Naive B cell (primary cell): ENCODE data around the gene GLS. TPM values are rescaled to one million over a fixed set of nuclear protein-coding genes. Genes with fewer than 3 reads are reported as not detected.

ENCODE experiments used
- ATAC-seq, 2 donors: fragments of 150-1000 bp; cut with Tn5 transposase; 2 replicates each; pipeline ENCODE4 v1.10.0; 2021; ENCODE audit warnings: low read depth in 2 of 2, mild to moderate bottlenecking in 2 of 2, moderate library complexity in 2 of 2
- DNase-seq: peaks from one replicate; pipeline ENCODE4 v3.0.0; 2022
- H3K27ac Mint-ChIP-seq, 6 donors: one replicate each; pipeline ENCODE4 v1.8.0; 2020 to 2022; ENCODE audit warnings: mild to moderate bottlenecking in 6 of 6, mixed read lengths in 6 of 6, moderate library complexity in 5 of 6, inconsistent platforms in 2 of 6
- H3K27me3 Mint-ChIP-seq, 3 donors: one replicate each; pipeline ENCODE4 v1.8.0; 2021 to 2022; ENCODE audit warnings: mixed read lengths in 3 of 3, mild to moderate bottlenecking in 1 of 3
- H3K36me3 Mint-ChIP-seq, 2 donors: one replicate each; pipeline ENCODE4 v1.8.0; 2020 to 2022; ENCODE audit warnings: mixed read lengths in 2 of 2, inconsistent platforms in 1 of 2, mild to moderate bottlenecking in 1 of 2
- H3K4me1 Mint-ChIP-seq, 3 donors: one replicate each; pipeline ENCODE4 v1.8.0; 2020 to 2022; ENCODE audit warnings: mixed read lengths in 3 of 3, inconsistent platforms in 1 of 3, mild to moderate bottlenecking in 1 of 3, moderate library complexity in 1 of 3
- H3K4me3 Mint-ChIP-seq, 8 donors: one replicate each; pipeline ENCODE4 v1.8.0; 2020 to 2022; ENCODE audit warnings: mild to moderate bottlenecking in 8 of 8, mixed read lengths in 8 of 8, moderate library complexity in 8 of 8, inconsistent platforms in 2 of 8
- H3K9me3 Mint-ChIP-seq, 7 donors: one replicate each; pipeline ENCODE4 v1.8.0; 2020 to 2022; ENCODE audit warnings: mixed read lengths in 7 of 7, mild to moderate bottlenecking in 5 of 7, inconsistent platforms in 2 of 7, moderate library complexity in 1 of 7
- polyA plus RNA-seq, 6 donors: library from polyadenylated mRNA; unstranded; fragments of 300-500 nt; fragmentation: Illumina TruSeq; gene quantifications; one replicate each; pipeline ENCODE4 v1.2.3, GENCODE V29; 2021; ENCODE audit warnings: low read depth in 6 of 6

Gene GLS
- 10 to 100 TPM; 15.6 to 48.3 (median 40.0) TPM for polyA plus RNA-seq

GRCh38 chr2:190880378-190881083 lies at the start of gene GLS:
TSS of gene GLS (plus strand) at chr2:190880821. CDS start at chr2:190881085, 264 bp downstream.
- H3K27ac Mint-ChIP-seq, result peak within 1 kb of the TSS; percentile 99 to 100 (median 99)
- H3K4me1 Mint-ChIP-seq, result peaks cover 31 to 47% (median 44%) of the 10 kb centered on the region in 3 donors
- peaks cover 6 to 15% of the 10 kb centered on the region in 2 donors for H3K36me3 Mint-ChIP-seq
- DNase-seq (peak; percentile 96), ATAC-seq (peak; percentile 76 to 77)
- H3K27me3 Mint-ChIP-seq, result no peaks in the 10 kb centered on the region
- H3K4me3 Mint-ChIP-seq, result peak within 1 kb of the TSS; percentile 97 to 100 (median 98)
- H3K9me3 Mint-ChIP-seq, result peaks cover 0 to 3% (median 0%) of the 10 kb centered on the region in 7 donors

DNA sequence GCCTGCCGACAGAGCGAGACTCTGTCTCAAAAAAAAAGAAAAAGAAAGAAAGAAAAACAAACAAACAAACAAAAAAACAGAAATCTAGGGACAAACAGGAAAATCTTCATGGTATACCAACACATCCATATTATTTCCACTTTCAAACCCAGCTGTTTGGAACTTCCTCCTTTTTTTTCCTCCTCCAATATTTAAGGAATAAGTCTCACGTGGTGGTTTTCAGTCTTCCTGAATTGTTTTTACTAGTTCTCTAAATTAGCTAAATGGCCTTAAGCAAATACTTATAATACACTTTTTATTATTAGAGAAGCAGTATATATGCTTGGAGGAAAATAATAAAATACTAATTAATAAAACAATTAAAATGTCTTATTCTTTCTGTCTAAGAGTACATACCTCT lies 48.7 kb upstream of the GLS start:
- H3K27me3 Mint-ChIP-seq, result no peaks in the 10 kb centered on the region

DNA sequence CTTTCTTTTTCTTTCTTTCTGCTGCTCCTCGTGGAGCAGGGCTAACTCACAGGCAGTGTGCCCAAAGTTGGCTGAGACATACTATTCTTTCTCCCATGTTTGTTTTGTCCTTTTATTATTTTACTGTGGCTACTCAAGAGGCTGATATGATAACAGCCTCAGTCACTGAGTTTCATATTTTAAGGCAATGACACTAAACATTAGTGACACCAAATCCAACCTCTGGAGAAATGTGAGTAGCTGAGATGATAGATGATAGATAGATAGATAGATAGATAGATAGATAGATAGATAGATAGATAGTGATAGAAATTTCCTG lies 45.8 kb upstream of the GLS start:
- no peaks in the 10 kb centered on the region for H3K4me1 Mint-ChIP-seq
- no peak for ATAC-seq
- H3K27me3 Mint-ChIP-seq, result no peaks in the 10 kb centered on the region
- no peaks in the 10 kb centered on the region for H3K9me3 Mint-ChIP-seq
- peaks cover 12 to 19% of the 10 kb centered on the region in 2 donors for H3K36me3 Mint-ChIP-seq
- no peak overlapping the region for H3K27ac Mint-ChIP-seq
- DNase-seq, result no peak
- no peak overlapping the region for H3K4me3 Mint-ChIP-seq

More for the DNA sequence above, 48.7 kb upstream of the GLS start:
- no peaks in the 10 kb centered on the region for H3K9me3 Mint-ChIP-seq
- H3K4me3 Mint-ChIP-seq, result no peak overlapping the region
- ATAC-seq (no peak), DNase-seq (no peak)
- H3K4me1 Mint-ChIP-seq, result no peaks in the 10 kb centered on the region
- H3K36me3 Mint-ChIP-seq, result peaks cover 13 to 19% of the 10 kb centered on the region in 2 donors
- no peak overlapping the region for H3K27ac Mint-ChIP-seq

DNA sequence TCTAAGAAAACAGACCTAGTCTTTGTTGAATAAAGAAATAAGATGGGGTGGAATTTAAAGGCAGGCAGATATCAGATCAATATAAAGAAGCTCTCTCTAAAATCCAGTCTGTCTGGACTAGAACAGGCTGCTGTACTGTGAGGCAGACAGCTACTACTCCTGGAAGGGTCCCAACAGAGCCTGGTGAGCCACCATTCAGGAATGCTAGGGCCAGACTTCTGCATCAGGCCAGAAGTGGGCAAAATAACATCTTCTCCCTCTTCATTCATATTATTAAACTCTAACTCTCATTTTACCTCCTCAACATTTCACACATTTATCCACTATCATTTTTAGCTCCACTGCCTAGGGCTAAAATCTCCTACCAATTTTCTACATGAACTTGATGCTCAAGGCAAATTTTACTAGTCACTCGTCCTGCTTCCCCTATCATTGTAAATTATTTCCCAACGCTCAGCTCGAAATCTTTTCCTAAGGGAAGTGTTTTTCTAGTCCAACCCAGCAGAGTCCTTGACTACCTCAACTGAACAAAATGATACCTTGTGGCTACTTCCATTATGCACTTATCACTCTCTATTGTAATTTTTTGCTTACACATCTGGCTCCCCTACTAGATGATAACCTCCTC lies 45.2 kb upstream of the GLS start:
- DNase-seq, result no peak
- Mint-ChIP-seq H3K4me3 (no peak overlapping the region), H3K9me3 (no peaks in the 10 kb centered on the region), H3K4me1 (no peaks in the 10 kb centered on the region), H3K27ac (no peak overlapping the region), H3K36me3 (peaks cover 12 to 19% of the 10 kb centered on the region in 2 donors), H3K27me3 (no peaks in the 10 kb centered on the region)
- no peak for ATAC-seq

GRCh38 chr2:190836767-190837166 lies 43.9 kb upstream of the GLS start:
- H3K27me3 Mint-ChIP-seq, result no peaks in the 10 kb centered on the region
- H3K9me3 Mint-ChIP-seq, result no peaks in the 10 kb centered on the region
- no peaks in the 10 kb centered on the region for H3K4me1 Mint-ChIP-seq
- no peak for ATAC-seq
- no peak for DNase-seq
- no peak overlapping the region for H3K4me3 Mint-ChIP-seq
- peaks cover 19% of the 10 kb centered on the region in 2 donors for H3K36me3 Mint-ChIP-seq
- no peak overlapping the region for H3K27ac Mint-ChIP-seq

DNA sequence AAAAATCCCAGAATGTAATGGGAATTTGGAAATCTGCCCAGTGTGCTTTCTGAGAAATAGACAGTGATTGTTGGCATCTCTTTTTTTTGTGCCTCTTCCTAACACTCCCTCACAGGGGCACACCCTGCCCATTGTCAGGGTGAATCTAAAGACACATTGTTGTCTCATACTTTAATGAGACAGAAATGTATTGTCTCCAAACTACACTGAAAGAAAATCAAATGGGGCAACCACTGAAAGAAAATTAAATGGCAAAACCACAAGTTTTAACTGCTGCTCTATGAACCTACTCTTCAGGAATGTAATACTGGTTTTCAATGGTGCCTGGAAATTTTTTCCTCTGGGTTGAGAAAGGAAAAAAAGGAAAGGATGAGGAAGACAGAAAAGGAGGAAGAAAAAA lies 43.2 kb upstream of the GLS start:
- Mint-ChIP-seq H3K36me3 (peaks cover 25 to 26% of the 10 kb centered on the region in 2 donors), H3K27ac (no peak overlapping the region)
- DNase-seq, result no peak

DNA sequence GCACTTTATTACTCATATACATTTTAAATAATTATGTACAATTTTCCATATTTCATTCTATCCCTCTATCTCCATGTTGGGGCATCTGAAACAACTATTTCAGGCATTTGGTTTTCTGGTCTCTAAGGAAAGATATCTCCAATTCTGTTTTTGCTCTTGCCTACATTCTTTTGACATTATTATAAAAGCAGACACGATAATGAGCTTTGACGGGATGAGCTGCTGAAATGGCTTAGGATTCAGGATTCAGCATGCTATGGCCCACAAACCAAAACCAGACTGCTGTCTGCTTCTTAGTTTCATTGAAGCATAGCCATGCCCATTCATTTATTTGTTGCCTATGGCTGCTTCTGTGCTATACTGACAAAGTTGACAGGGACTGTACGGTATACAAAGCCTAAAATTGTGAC lies 42.7 kb upstream of the GLS start:
- no peak for DNase-seq
- H3K27me3 Mint-ChIP-seq, result no peaks in the 10 kb centered on the region
- no peak overlapping the region for H3K4me3 Mint-ChIP-seq
- peaks cover 28 to 29% of the 10 kb centered on the region in 2 donors for H3K36me3 Mint-ChIP-seq
- H3K27ac Mint-ChIP-seq, result no peak overlapping the region
- no peaks in the 10 kb centered on the region for H3K9me3 Mint-ChIP-seq
- ATAC-seq, result no peak
- H3K4me1 Mint-ChIP-seq, result no peaks in the 10 kb centered on the region

More for the DNA sequence above, 43.2 kb upstream of the GLS start:
- Mint-ChIP-seq H3K4me1 (no peaks in the 10 kb centered on the region), H3K4me3 (peak overlapping the region in 1 of 8 donors; percentile 36), H3K9me3 (no peaks in the 10 kb centered on the region), H3K27me3 (no peaks in the 10 kb centered on the region)
- ATAC-seq, result no peak

DNA sequence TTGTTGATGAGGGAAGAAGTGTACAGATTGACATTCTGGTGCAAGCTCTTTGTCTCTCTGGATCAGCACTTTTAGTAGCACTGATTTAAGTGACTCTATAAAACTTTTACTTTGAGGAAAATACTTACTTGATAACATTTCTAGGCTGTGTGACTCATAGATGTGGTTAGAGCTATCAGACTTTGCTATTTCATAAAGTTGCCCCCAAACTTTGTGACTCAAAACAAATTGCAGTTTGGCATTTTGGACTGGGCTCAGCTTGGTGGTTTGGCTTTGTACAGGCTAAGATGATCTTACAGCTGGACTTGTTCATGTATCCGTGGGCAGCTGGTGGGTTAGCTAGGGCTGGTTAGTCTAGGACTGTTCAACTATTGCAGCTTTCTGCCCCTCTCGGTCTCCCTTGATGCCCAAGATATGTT lies 42.1 kb upstream of the GLS start:
- H3K4me3 Mint-ChIP-seq, result no peak overlapping the region
- ATAC-seq, result no peak
- no peak for DNase-seq
- no peaks in the 10 kb centered on the region for H3K27me3 Mint-ChIP-seq
- no peak overlapping the region for H3K27ac Mint-ChIP-seq
- peaks cover 28 to 29% of the 10 kb centered on the region in 2 donors for H3K36me3 Mint-ChIP-seq
- H3K9me3 Mint-ChIP-seq, result no peaks in the 10 kb centered on the region
- H3K4me1 Mint-ChIP-seq, result no peaks in the 10 kb centered on the region

GRCh38 chr2:190840569-190841172 lies 40.0 kb upstream of the GLS start:
- H3K4me1 Mint-ChIP-seq, result no peaks in the 10 kb centered on the region
- peaks cover 19 to 21% of the 10 kb centered on the region in 2 donors for H3K36me3 Mint-ChIP-seq
- ATAC-seq (no peak), DNase-seq (no peak)
- H3K4me3 Mint-ChIP-seq, result no peak overlapping the region
- H3K27ac Mint-ChIP-seq, result no peak overlapping the region
- H3K9me3 Mint-ChIP-seq, result no peaks in the 10 kb centered on the region
- no peaks in the 10 kb centered on the region for H3K27me3 Mint-ChIP-seq

DNA sequence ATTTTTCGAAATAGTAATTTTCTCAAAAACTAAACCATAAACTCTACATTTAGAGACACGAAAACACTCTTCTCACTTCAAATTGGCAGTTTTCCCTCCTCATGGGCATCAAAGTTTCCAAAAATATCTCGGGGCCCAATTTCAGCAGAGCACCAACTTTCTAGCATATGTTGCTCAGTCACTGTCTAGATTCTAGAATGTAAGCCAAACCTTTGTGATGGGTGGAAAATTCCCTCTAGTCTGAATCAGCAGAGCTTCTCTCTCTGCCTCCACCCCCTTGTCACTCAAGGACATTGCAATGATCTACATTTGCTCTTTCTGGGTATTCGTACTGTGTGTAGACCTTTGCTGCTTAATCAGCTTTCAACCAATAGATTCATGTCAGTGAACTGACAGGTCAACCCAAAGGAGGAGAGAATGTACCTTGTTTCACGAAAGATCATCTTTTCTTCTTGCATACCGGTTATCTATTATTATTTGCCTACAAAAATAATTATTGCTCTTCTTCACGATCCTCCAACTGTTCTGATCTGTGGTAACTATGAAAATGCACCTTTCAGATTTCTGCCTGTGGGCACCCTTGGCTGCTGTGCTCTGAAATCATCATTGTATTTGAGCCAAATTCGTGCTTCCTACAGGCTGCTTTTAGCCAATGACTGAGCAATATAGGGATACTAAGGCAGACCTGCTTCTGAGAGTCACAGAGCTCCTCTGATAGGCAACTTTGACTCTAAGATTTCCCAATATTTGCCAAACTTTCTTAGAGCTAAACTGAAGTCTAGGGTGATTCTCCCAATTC lies 38.7 kb upstream of the GLS start:
- Mint-ChIP-seq H3K27ac (peak overlapping the region in 1 of 6 donors; percentile 80), H3K4me3 (no peak overlapping the region), H3K4me1 (no peaks in the 10 kb centered on the region), H3K36me3 (peaks cover 19 to 21% of the 10 kb centered on the region in 2 donors), H3K27me3 (no peaks in the 10 kb centered on the region), H3K9me3 (no peaks in the 10 kb centered on the region)
- DNase-seq (no peak), ATAC-seq (no peak)

GRCh38 chr2:190842606-190843104 lies 38.0 kb upstream of the GLS start:
- Mint-ChIP-seq H3K4me1 (no peaks in the 10 kb centered on the region), H3K27me3 (no peaks in the 10 kb centered on the region), H3K36me3 (peaks cover 17 to 19% of the 10 kb centered on the region in 2 donors), H3K27ac (no peak overlapping the region), H3K4me3 (no peak overlapping the region), H3K9me3 (no peaks in the 10 kb centered on the region)
- no peak for ATAC-seq
- DNase-seq, result no peak

GRCh38 chr2:190843890-190844699 lies 36.5 kb upstream of the GLS start:
- no peak for DNase-seq
- no peak for ATAC-seq
- no peak overlapping the region for H3K27ac Mint-ChIP-seq

More at GRCh38 chr2:190843890-190844699, 36.5 kb upstream of the GLS start:
- no peak overlapping the region for H3K4me3 Mint-ChIP-seq
- H3K9me3 Mint-ChIP-seq, result no peaks in the 10 kb centered on the region
- peaks cover 16 to 19% of the 10 kb centered on the region in 2 donors for H3K36me3 Mint-ChIP-seq
- H3K4me1 Mint-ChIP-seq, result no peaks in the 10 kb centered on the region
- no peaks in the 10 kb centered on the region for H3K27me3 Mint-ChIP-seq
